ENCODE data around the gene BACE1. TPM values are rescaled to one million over a fixed set of nuclear protein-coding genes. Genes with fewer than 3 reads are reported as not detected.
A peak's percentile ranks its signal among the peaks of the same experiment; 100 is the strongest.

The BACE1 gene
- polyA plus RNA-seq (7.4 to 15.1 TPM (median 8.5 TPM) in 3 replicates), polyA minus RNA-seq (26.7 to 55.4 TPM (median 27.6 TPM) in 3 replicates)
- polyA plus RNA-seq (2011; ENCODE audit: low read depth): 5.8 TPM
- polyA plus RNA-seq (2011; cell fraction: cytosol; rRNA removed): 9.1 and 11.1 TPM in 2 replicates
- polyA plus RNA-seq (2011; cell fraction: nucleus; rRNA removed): 14.8 and 18.0 TPM in 2 replicates
- 10.1 and 12.2 TPM in 2 replicates for polyA plus RNA-seq (2012; ENCODE audit: low replicate concordance)
- 9.0 TPM for polyA minus RNA-seq (2011; cell fraction: cytosol; rRNA and poly(A)+ RNA removed)
- polyA minus RNA-seq (2011; cell fraction: nucleus; rRNA and poly(A)+ RNA removed): 7.0 and 12.9 TPM in 2 replicates

GRCh38 chr11:117316197-117316961 is at the start of gene BACE1:
Gene BACE1 (minus strand): TSS chr11:117316256. CDS start chr11:117315795, 461 bp downstream.
- dilution Hi-C loops (cut with MboI; ENCODE audit: extremely low pct_ligation_motif_present, low sequenced_read_pairs): no loop called here
- Histone ChIP-seq H3K79me2 (ENCODE audit: control insufficient read depth, insufficient read depth, low read length) (no peaks in the 10 kb centered on the region), H3K27me3 (ENCODE audit: control insufficient read depth, extremely low read depth, insufficient read depth, low read length) (no peaks in the 10 kb centered on the region), H3K27ac (ENCODE audit: control insufficient read depth, insufficient read depth, low read length) (peak within 1 kb of the TSS; percentile 6), H3K9me3 (ENCODE audit: control insufficient read depth, low read depth, low read length) (no peaks in the 10 kb centered on the region), H4K20me1 (ENCODE audit: control insufficient read depth, extremely low read depth, insufficient read depth, low read length) (no peaks in the 10 kb centered on the region), H3K4me2 (ENCODE audit: control insufficient read depth, extremely low read depth, insufficient read depth, low read depth, low read length) (peak within 1 kb of the TSS; percentile 90), H3K36me3 (ENCODE audit: control insufficient read depth in 2 of 2, extremely low read depth in 1 of 2, insufficient read depth in 2 of 2, low read length in 2 of 2) (no peaks in the 10 kb centered on the region), H2AFZ (ENCODE audit: control insufficient read depth, low read length) (peak within 1 kb of the TSS; percentile 89), H3K9ac (ENCODE audit: control insufficient read depth, extremely low read depth, insufficient read depth, low read length) (peak within 1 kb of the TSS; percentile 70), H3K9me1 (ENCODE audit: control insufficient read depth, extremely low read depth, insufficient read depth, low read length) (no peaks in the 10 kb centered on the region), H3K4me1 (ENCODE audit: control insufficient read depth, extremely low read depth, insufficient read depth, low read length) (peaks cover 11% of the 10 kb centered on the region), H3K4me3 (ENCODE audit: control insufficient read depth in 2 of 3, extremely low read depth in 1 of 3, insufficient read depth in 2 of 3, low read depth in 1 of 3, low read length in 3 of 3) (peak within 1 kb of the TSS; percentile 64 to 82 (median 70))
- TF ChIP-seq CTCF (optimal IDR thresholded peaks at IDR 0.05 in 1 of 3, IDR thresholded peaks at IDR 0.05 in 1 of 3, conservative IDR thresholded peaks at IDR 0.05 in 1 of 3; ENCODE audit: extremely low read depth in 1 of 3, insufficient read depth in 2 of 3, low read length in 3 of 3) (peak in 1 of 3 experiments; percentile 69), EZH2 (IDR thresholded peaks at IDR 0.05; ENCODE audit: low read length) (no peak)
- DNase-seq (ENCODE audit: low read depth, low spot score): peak; percentile 17
- peak; percentile 48 for FAIRE-seq

DNA sequence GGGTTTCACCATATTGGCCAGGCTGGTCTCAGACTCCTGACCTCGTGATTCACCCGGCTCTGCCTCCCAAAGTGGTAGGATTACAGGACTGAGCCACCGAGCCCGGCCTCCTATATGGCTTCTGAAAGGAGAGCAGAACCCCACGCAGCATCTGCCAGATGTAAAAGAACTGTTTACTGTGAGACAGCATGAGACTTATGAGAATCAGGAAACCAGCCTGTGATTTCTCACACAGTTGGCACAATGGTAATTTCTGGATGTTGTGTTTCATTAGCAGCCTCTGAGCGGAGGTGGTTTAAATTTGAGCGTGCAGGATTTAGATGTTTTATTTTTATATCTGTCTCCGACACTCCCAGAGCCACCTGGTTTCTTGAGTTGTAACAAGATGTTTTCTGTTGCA is 45.4 kb upstream of the BACE1 start:
- no peaks in the 10 kb centered on the region for H3K4me1 ChIP-seq (ENCODE audit: control insufficient read depth, extremely low read depth, insufficient read depth, low read length)
- H3K9me3 ChIP-seq (ENCODE audit: control insufficient read depth, low read depth, low read length): no peaks in the 10 kb centered on the region
- H3K9me1 ChIP-seq (ENCODE audit: control insufficient read depth, extremely low read depth, insufficient read depth, low read length): no peaks in the 10 kb centered on the region
- H4K20me1 ChIP-seq (ENCODE audit: control insufficient read depth, extremely low read depth, insufficient read depth, low read length): no peaks in the 10 kb centered on the region
- no peak overlapping the region for H3K4me2 ChIP-seq (ENCODE audit: control insufficient read depth, extremely low read depth, insufficient read depth, low read depth, low read length)
- no peak for FAIRE-seq
- no peak overlapping the region for H3K4me3 ChIP-seq (ENCODE audit: control insufficient read depth in 2 of 3, extremely low read depth in 1 of 3, insufficient read depth in 2 of 3, low read depth in 1 of 3, low read length in 3 of 3)
- peaks cover 26 to 37% of the 10 kb centered on the region in 2 experiments for H3K36me3 ChIP-seq (ENCODE audit: control insufficient read depth in 2 of 2, extremely low read depth in 1 of 2, insufficient read depth in 2 of 2, low read length in 2 of 2)
- dilution Hi-C loops (cut with MboI; ENCODE audit: extremely low pct_ligation_motif_present, low sequenced_read_pairs): no loop called here
- DNase-seq (ENCODE audit: low read depth, low spot score): no peak
- TF ChIP-seq EZH2 (IDR thresholded peaks at IDR 0.05; ENCODE audit: low read length) (no peak), CTCF (optimal IDR thresholded peaks at IDR 0.05 in 1 of 3, IDR thresholded peaks at IDR 0.05 in 1 of 3, conservative IDR thresholded peaks at IDR 0.05 in 1 of 3; ENCODE audit: extremely low read depth in 1 of 3, insufficient read depth in 2 of 3, low read length in 3 of 3) (no peak)
- no peaks in the 10 kb centered on the region for H3K27me3 ChIP-seq (ENCODE audit: control insufficient read depth, extremely low read depth, insufficient read depth, low read length)
- no peak overlapping the region for H3K9ac ChIP-seq (ENCODE audit: control insufficient read depth, extremely low read depth, insufficient read depth, low read length)
- no peaks in the 10 kb centered on the region for H3K79me2 ChIP-seq (ENCODE audit: control insufficient read depth, insufficient read depth, low read length)
- H3K27ac ChIP-seq (ENCODE audit: control insufficient read depth, insufficient read depth, low read length): no peak overlapping the region
- no peak overlapping the region for H2AFZ ChIP-seq (ENCODE audit: control insufficient read depth, low read length)
